Vagina (tissue), 2 donors: ENCODE results near the gene PLBD1.

Experiments
- POLR2A ChIP-seq, 2 donors: fragments of 450-650 bp; IDR thresholded peaks; one replicate each; pipeline ENCODE4 v1.6.1; 2017; ENCODE audit warnings: antibody characterized with exemption in 2 of 2, mild to moderate bottlenecking in 2 of 2, moderate library complexity in 2 of 2
- POLR2AphosphoS5 ChIP-seq, 2 donors: sonication (generic); formaldehyde crosslinking; IDR thresholded peaks; one replicate each; pipeline ENCODE4 v1.9.0; 2017; ENCODE audit warnings: antibody characterized with exemption in 2 of 2, mild to moderate bottlenecking in 2 of 2, low read depth in 1 of 2; ENCODE audit not compliant: insufficient read depth in 1 of 2
- TF ChIP-seq, protein P1 (sequence below), 3 experiments: fragments of 450-650 bp in 2 of 3; fragments of 200-600 bp in 1 of 3; sonication (generic) in 1 of 3; IDR thresholded peaks; one replicate each; pipeline ENCODE4 v1.5.1; 2017 to 2019; ENCODE audit warnings: antibody characterized with exemption in 3 of 3, mild to moderate bottlenecking in 2 of 3, moderate library complexity in 2 of 3

- no peak for TF ChIP-seq POLR2AphosphoS5 (IDR thresholded peaks at IDR 0.05; ENCODE audit: insufficient read depth in 1 of 2, low read depth in 1 of 2)
- TF ChIP-seq, protein P1, sequence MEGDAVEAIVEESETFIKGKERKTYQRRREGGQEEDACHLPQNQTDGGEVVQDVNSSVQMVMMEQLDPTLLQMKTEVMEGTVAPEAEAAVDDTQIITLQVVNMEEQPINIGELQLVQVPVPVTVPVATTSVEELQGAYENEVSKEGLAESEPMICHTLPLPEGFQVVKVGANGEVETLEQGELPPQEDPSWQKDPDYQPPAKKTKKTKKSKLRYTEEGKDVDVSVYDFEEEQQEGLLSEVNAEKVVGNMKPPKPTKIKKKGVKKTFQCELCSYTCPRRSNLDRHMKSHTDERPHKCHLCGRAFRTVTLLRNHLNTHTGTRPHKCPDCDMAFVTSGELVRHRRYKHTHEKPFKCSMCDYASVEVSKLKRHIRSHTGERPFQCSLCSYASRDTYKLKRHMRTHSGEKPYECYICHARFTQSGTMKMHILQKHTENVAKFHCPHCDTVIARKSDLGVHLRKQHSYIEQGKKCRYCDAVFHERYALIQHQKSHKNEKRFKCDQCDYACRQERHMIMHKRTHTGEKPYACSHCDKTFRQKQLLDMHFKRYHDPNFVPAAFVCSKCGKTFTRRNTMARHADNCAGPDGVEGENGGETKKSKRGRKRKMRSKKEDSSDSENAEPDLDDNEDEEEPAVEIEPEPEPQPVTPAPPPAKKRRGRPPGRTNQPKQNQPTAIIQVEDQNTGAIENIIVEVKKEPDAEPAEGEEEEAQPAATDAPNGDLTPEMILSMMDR (IDR thresholded peaks at IDR 0.05) = no peak
- no peak for TF ChIP-seq POLR2A (IDR thresholded peaks at IDR 0.05)
Observed at GRCh38 chr12:14510574-14510973, 57.1 kb downstream of the PLBD1 start.
